COLO829 (cell line): ENCODE measurements around the gene ISOC2.

Experiments used
- DNase-seq: peaks from one replicate; pipeline ENCODE4 v3.0.0; 2012; ENCODE audit warnings: low spot score

ISOC2 gene

GRCh38 chr19:55477905-55478304 lies 16.5 kb upstream of the ISOC2 start:
- DNase-seq = no peak

GRCh38 chr19:55476100-55476775 lies 14.8 kb upstream of the ISOC2 start, which contains the start of gene ZNF628:
Gene ZNF628, plus strand, starts transcription at chr19:55476617. Its CDS starts 3,294 bp downstream, at chr19:55479911.
- DNase-seq = peak; percentile 96

GRCh38 chr19:55474269-55475265 lies 13.1 kb upstream of the ISOC2 start:
- no peak for DNase-seq

GRCh38 chr19:55473225-55474012 lies 12.0 kb upstream of the ISOC2 start:
- no peak for DNase-seq

- DNase-seq = no peak
Observed at GRCh38 chr19:55472463-55472862, 11.0 kb upstream of the ISOC2 start.

GRCh38 chr19:55471266-55471665 lies 9.8 kb upstream of the ISOC2 start:
- no peak for DNase-seq

GRCh38 chr19:55468054-55468393 lies 6.6 kb upstream of the ISOC2 start:
- no peak for DNase-seq

- no peak for DNase-seq
Observed at GRCh38 chr19:55467236-55468053, 6.0 kb upstream of the ISOC2 start.

- DNase-seq = no peak
Observed at GRCh38 chr19:55466241-55466614, 4.8 kb upstream of the ISOC2 start.

- no peak for DNase-seq
Observed at GRCh38 chr19:55465460-55466240, 4.2 kb upstream of the ISOC2 start.

- DNase-seq = no peak
Observed at GRCh38 chr19:55464662-55465054, 3.2 kb upstream of the ISOC2 start, which contains the start of gene C19orf85. Gene C19orf85, minus strand, starts transcription at chr19:55464751. Its CDS starts 197 bp downstream, at chr19:55464554.

GRCh38 chr19:55464039-55464661 lies 2.7 kb upstream of the ISOC2 start:
- no peak for DNase-seq

GRCh38 chr19:55463583-55464031 lies 2.2 kb upstream of the ISOC2 start:
- DNase-seq = no peak

GRCh38 chr19:55462722-55463121 lies 1.3 kb upstream of the ISOC2 start:
- DNase-seq = no peak

- DNase-seq = no peak
Observed at GRCh38 chr19:55461974-55462626, 658 bp upstream of the ISOC2 start.

- DNase-seq = peak; percentile 60
Observed at GRCh38 chr19:55460670-55461258, 678 bp downstream of the ISOC2 start.

GRCh38 chr19:55459950-55460657 lies 1.3 kb downstream of the ISOC2 start:
- DNase-seq = no peak

GRCh38 chr19:55459551-55459949 lies 1.9 kb downstream of the ISOC2 start:
- no peak for DNase-seq
